K562 (cell line): ENCODE measurements around the gene MYH2. TPM values are rescaled to one million over a fixed set of nuclear protein-coding genes. Genes with fewer than 3 reads are reported as not detected.

Experiments
- ATAC-seq: fragments of 200-7000 bp; cut with Tn5 transposase; 3 replicates; pipeline ENCODE4 v1.9.1; 2020; ENCODE audit warnings: moderate library complexity
- BruUV-seq: library from RNA; stranded (reverse); fragments of 400-500 nt; replicated peaks from 2 replicates; lab custom pipeline; 2021; lab: Mats Ljungman, UMichigan
- CTCF ChIA-PET: fragments of 300-600 bp; formaldehyde crosslinking; extraction: SDS; loops from one replicate; lab custom pipeline; 2021; ENCODE audit warnings: low intra/inter-chr PET ratio; lab: Yijun Ruan, JAX
- POLR2A ChIA-PET: fragments of 300-600, 350-650 bp; sonication (Branson Sonifier 250); formaldehyde crosslinking; extraction: SDS; loops from one replicate; lab custom pipeline; 2021; ENCODE audit warnings: antibody characterized with exemption, inconsistent platforms; lab: Yijun Ruan, JAX
- DNase-seq, 4 experiments: peaks; one replicate each; pipeline versions ENCODE4 v3.0.0 to v3.0.0-alpha.2; 2011 to 2018; ENCODE audit warnings: low spot score in 3 of 4, mixed read lengths in 3 of 4; ENCODE audit errors: extremely low read depth in 1 of 4
- FAIRE-seq: peaks from 2 replicates; lab custom pipeline; 2011; peaks lifted over from hg19 to GRCh38; lab: Jason Lieb, UNC
- H2AFZ ChIP-seq: 2 replicates; pipeline ENCODE4 v1.6.0; 2011; ENCODE audit warnings: low read depth, low read length, control low read depth, inconsistent platforms
- H3K27ac ChIP-seq: fragments of 200-600 bp; 3 replicates; pipeline ENCODE4 v1.8.0; 2011; ENCODE audit warnings: low read depth, mild to moderate bottlenecking, control low read depth, inconsistent platforms, low read length, moderate library complexity, mixed read lengths; ENCODE audit errors: extremely low read depth
- H3K27me3 ChIP-seq, 2 experiments: fragments of 300-600 bp in 1 of 2; 2 replicates in 1 of 2; 3 replicates in 1 of 2; pipeline versions ENCODE4 v1.6.0 to v1.8.0; 2011; ENCODE audit warnings: inconsistent platforms in 2 of 2, low read length in 2 of 2, mild to moderate bottlenecking in 1 of 2, mixed read lengths in 1 of 2, moderate library complexity in 1 of 2; ENCODE audit not compliant: control insufficient read depth in 2 of 2, insufficient read depth in 2 of 2
- H3K36me3 ChIP-seq: fragments of 300-600 bp; 3 replicates; pipeline ENCODE4 v1.8.0; 2011; ENCODE audit warnings: mild to moderate bottlenecking, low read length, inconsistent platforms; ENCODE audit not compliant: control insufficient read depth, insufficient read depth
- H3K4me1 ChIP-seq, 2 experiments: fragments of 200-600 bp in 1 of 2; replicated peaks in 1 of 2; 2 replicates in 1 of 2; 3 replicates in 1 of 2; pipeline versions ENCODE4 v1.5.1 to v1.8.0; 2011; ENCODE audit warnings: inconsistent platforms in 2 of 2, low read length in 2 of 2, mild to moderate bottlenecking in 1 of 2, mixed read lengths in 1 of 2, moderate library complexity in 1 of 2; ENCODE audit not compliant: control insufficient read depth in 2 of 2, insufficient read depth in 2 of 2
- H3K4me2 ChIP-seq: 2 replicates; pipeline ENCODE4 v1.6.1; 2011; ENCODE audit warnings: low read length, control low read depth, inconsistent platforms, mixed read lengths; ENCODE audit not compliant: insufficient read depth
- H3K4me3 ChIP-seq: fragments of 200-600 bp; sonication (generic), shearing (Covaris generic); 2 replicates; pipeline ENCODE4 v1.5.1; 2016; ENCODE audit warnings: control low read depth, inconsistent platforms
- H3K79me2 ChIP-seq: fragments of 200-600 bp; 3 replicates; pipeline ENCODE4 v1.8.0; 2011; ENCODE audit warnings: low read length, inconsistent platforms; ENCODE audit not compliant: control insufficient read depth, insufficient read depth
- H3K9ac ChIP-seq, 2 experiments: 2 replicates each; pipeline versions ENCODE4 v1.6.0 to v1.6.1; 2011; ENCODE audit warnings: low read depth in 2 of 2, low read length in 2 of 2, control low read depth in 1 of 2, inconsistent platforms in 1 of 2, mild to moderate bottlenecking in 1 of 2, mixed read lengths in 1 of 2; ENCODE audit not compliant: insufficient read depth in 1 of 2
- H3K9me1 ChIP-seq: one replicate; pipeline ENCODE4 v1.6.0; 2011; ENCODE audit warnings: inconsistent platforms, mild to moderate bottlenecking, low read length, moderate library complexity; ENCODE audit not compliant: control insufficient read depth, insufficient read depth
- H3K9me3 ChIP-seq: replicated peaks from 2 replicates; pipeline ENCODE4 v1.5.1; 2011; ENCODE audit warnings: low read depth, low read length, inconsistent platforms; ENCODE audit not compliant: control insufficient read depth, insufficient read depth
- H4K20me1 ChIP-seq: replicated peaks from 2 replicates; pipeline ENCODE4 v1.6.1; 2011; ENCODE audit warnings: low read length, inconsistent platforms, mixed read lengths; ENCODE audit not compliant: control insufficient read depth, insufficient read depth
- ARID1B ChIP-seq: fragments of 450-650 bp; IDR thresholded peaks from 2 replicates; pipeline ENCODE4 v1.6.1; 2016; ENCODE audit warnings: antibody characterized with exemption, mild to moderate bottlenecking, inconsistent platforms
- CTBP1 ChIP-seq: fragments of 450-650 bp; IDR thresholded peaks from 2 replicates; pipeline ENCODE4 v1.6.1; 2016; ENCODE audit warnings: borderline replicate concordance
- ESRRA ChIP-seq: fragments of 450-650 bp; IDR thresholded peaks from 2 replicates; pipeline ENCODE4 v1.6.1; 2014; ENCODE audit warnings: low read depth, mild to moderate bottlenecking, moderate library complexity, borderline replicate concordance
- GATAD2B ChIP-seq: fragments of 450-650 bp; IDR thresholded peaks from 2 replicates; pipeline ENCODE4 v1.6.1; 2017; ENCODE audit warnings: mild to moderate bottlenecking, borderline replicate concordance
- HDGF ChIP-seq: fragments of 450-650 bp; IDR thresholded peaks from 2 replicates; pipeline ENCODE4 v1.6.1; 2016
- NCOA2 ChIP-seq, 2 experiments: fragments of 450-650 bp; IDR thresholded peaks; 2 replicates each; pipeline ENCODE4 v1.6.1; 2018; ENCODE audit warnings: mild to moderate bottlenecking in 2 of 2, moderate library complexity in 1 of 2; ENCODE audit not compliant: partially characterized antibody in 2 of 2
- NCOA4 ChIP-seq: fragments of 450-650 bp; IDR thresholded peaks from 2 replicates; pipeline ENCODE4 v1.6.1; 2018; ENCODE audit warnings: mild to moderate bottlenecking; ENCODE audit not compliant: partially characterized antibody
- NR4A1 ChIP-seq, 2 experiments: fragments of 250-450 bp in 1 of 2; fragments of 450-650 bp in 1 of 2; sonication (Bioruptor Pico) in 1 of 2; IDR thresholded peaks; 2 replicates each; pipeline versions ENCODE4 v1.4.0 to v1.6.1; 2016 to 2020; ENCODE audit warnings: mild to moderate bottlenecking in 2 of 2, missing compliant biosample characterization in 1 of 2, missing genetic modification characterization in 1 of 2, moderate library complexity in 1 of 2
- ZNF165 ChIP-seq: fragments of 250-450 bp; sonication (Bioruptor Pico); IDR thresholded peaks from 2 replicates; pipeline ENCODE4 v1.4.0; 2020; ENCODE audit warnings: borderline replicate concordance
- ZNF197 ChIP-seq: fragments of 200-800 bp; sonication (Bioruptor generic); IDR thresholded peaks from 2 replicates; pipeline ENCODE4 v1.6.1; 2016; ENCODE audit warnings: low read depth, missing genetic modification characterization, missing compliant biosample characterization
- ZNF57 ChIP-seq: fragments of 450-650 bp; formaldehyde crosslinking; IDR thresholded peaks from 2 replicates; pipeline ENCODE4 v1.4.0; 2020; ENCODE audit warnings: mild to moderate bottlenecking, moderate library complexity
- ZNF609 ChIP-seq: sonication (generic); formaldehyde crosslinking; IDR thresholded peaks from 2 replicates; pipeline ENCODE4 v1.8.1; 2023; ENCODE audit warnings: missing genetic modification reagents, mild to moderate bottlenecking, borderline replicate concordance
- ZNF740 ChIP-seq, 3 experiments: fragments of 200-800 bp in 1 of 3; sonication (Bioruptor generic) in 1 of 3; sonication (generic) in 1 of 3; formaldehyde crosslinking in 1 of 3; IDR thresholded peaks; 2 replicates each; pipeline versions ENCODE4 v1.6.1 to v1.8.0; 2016 to 2022; ENCODE audit warnings: mild to moderate bottlenecking in 2 of 3, missing compliant biosample characterization in 2 of 3, missing genetic modification characterization in 2 of 3, missing genetic modification reagents in 1 of 3
- in situ Hi-C: fragments of 300-500 bp; cut with MboI; formaldehyde crosslinking; loops from 4 replicates; pipeline ENCODE4 v1.15.0; 2018; ENCODE audit warnings: inconsistent platforms, mixed read lengths
- intact Hi-C: fragments of 100-400 bp; cut with micrococcal nuclease; formaldehyde crosslinking; loops from 2 replicates; pipeline ENCODE4 v1.14.2; 2022
- polyA plus RNA-seq, 8 experiments: library from polyadenylated mRNA; depleted of rRNA in 4 of 8; stranded (reverse) in 5 of 8; unstranded in 3 of 8; fragments of >200 nt; fragmentation: Nextera tagmentation in 2 of 8; fragmentation: Illumina TruSeq in 1 of 8; extraction: Ambion mirVana in 2 of 8; extraction: Trizol in 1 of 8; gene quantifications; 2 replicates each; pipeline versions ENCODE4 v1.2.1 to v1.2.3, GENCODE V29; 2011 to 2014; ENCODE audit warnings: inconsistent platforms in 1 of 8, missing spikeins in 1 of 8
- total RNA-seq, 7 experiments: library from RNA; depleted of rRNA in 6 of 7; stranded (reverse); fragments of >200 nt in 6 of 7; fragmentation: Illumina TruSeq in 2 of 7; extraction: Trizol in 2 of 7; gene quantifications; 2 replicates each; pipeline versions ENCODE4 v1.2.1 to v1.2.3, GENCODE V29; 2011 to 2021; ENCODE audit warnings: low replicate concordance in 1 of 7

MYH2 gene
- total and polyA plus RNA-seq, 9 of the 15 experiments (the other 6 are each of a cell fraction or from before 2014, with no cell fraction given), result not detected

- no peak overlapping the region for H3K27ac ChIP-seq
- no peaks in the 10 kb centered on the region for H3K4me1 ChIP-seq
- H3K36me3 ChIP-seq, result no peaks in the 10 kb centered on the region
- no peak overlapping the region for H3K4me3 ChIP-seq
- ATAC-seq (no peak), DNase-seq (no peak), FAIRE-seq (no peak)
- intact Hi-C loops, result no loop called here
- H4K20me1 ChIP-seq, result no peaks in the 10 kb centered on the region
- H3K79me2 ChIP-seq, result no peaks in the 10 kb centered on the region
- H3K27me3 ChIP-seq, result no peaks in the 10 kb centered on the region
- no peak overlapping the region for H3K4me2 ChIP-seq
- CTCF ChIA-PET, result no interaction called here
- H2AFZ ChIP-seq, result no peak overlapping the region
- H3K9me3 ChIP-seq, result no peaks in the 10 kb centered on the region
- no peak for TF ChIP-seq NCOA2 (IDR thresholded peaks at IDR 0.05; ENCODE audit: partially characterized antibody in 2 of 2)
- no peak for TF ChIP-seq ZNF197 (CRISPR knock-in tag)
- no peak for TF ChIP-seq ESRRA
- TF ChIP-seq ARID1B, result no peak
- TF ChIP-seq CTBP1, result no peak
- no peak for TF ChIP-seq ZNF57 (CRISPR knock-in tag)
- TF ChIP-seq NR4A1 (CRISPR knock-in tag; IDR thresholded peaks at IDR 0.05), result no peak
- TF ChIP-seq NR4A1 (tag; IDR thresholded peaks at IDR 0.05), result no peak
- no peak for TF ChIP-seq GATAD2B
- TF ChIP-seq ZNF609 (CRISPR knock-in tag), result no peak
- TF ChIP-seq HDGF, result no peak
- no peak for TF ChIP-seq NCOA4
- no peak for TF ChIP-seq ZNF165 (CRISPR knock-in tag)
- TF ChIP-seq ZNF740 (CRISPR knock-in tag; IDR thresholded peaks at IDR 0.05), result no peak
- TF ChIP-seq ZNF740 (tag; IDR thresholded peaks at IDR 0.05), result no peak
- H3K9ac ChIP-seq, result no peak overlapping the region
- no TSS peak for BruUV-seq
- in situ Hi-C loops, result no loop called here
- POLR2A ChIA-PET, result no interaction called here
- no peaks in the 10 kb centered on the region for H3K9me1 ChIP-seq
These were observed 27.5 kb downstream of the MYH2 start for GRCh38 chr17:10521949-10522348.
